Activated CD8-positive, alpha-beta memory T cell treated with anti-CD3 and anti-CD28 coated beads, Interleukin-2, amount 50 U/mL, for 1 hour (primary cell): ENCODE data around the gene AKAP6.

Source experiments
- DNase-seq: peaks from one replicate; pipeline ENCODE4 v3.0.0-alpha.2; 2020; ENCODE audit errors: extremely low read depth

Gene AKAP6

DNA sequence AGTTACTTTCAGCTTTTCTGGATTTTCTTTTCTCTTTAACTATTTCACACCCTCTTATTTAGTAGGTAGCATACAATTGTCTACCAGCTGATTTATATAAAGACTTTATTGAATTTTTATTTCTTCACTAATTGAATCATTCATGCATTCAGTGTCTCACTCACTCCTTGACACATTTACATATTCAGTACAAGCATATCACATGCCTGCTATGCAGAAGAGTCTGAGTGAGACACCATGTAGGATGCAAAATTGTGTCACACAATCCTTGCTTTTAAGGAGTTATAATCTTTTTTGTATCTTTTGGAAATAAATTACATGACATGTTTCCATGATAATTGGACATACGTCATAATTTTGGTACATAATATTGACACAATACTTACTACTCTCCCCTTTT, 83.0 kb downstream of the AKAP6 start:
- DNase-seq = no peak

GRCh38 chr14:32412532-32412931, 83.4 kb downstream of the AKAP6 start:
- no peak for DNase-seq

- no peak for DNase-seq
Measured at GRCh38 chr14:32413967-32414640, 85.0 kb downstream of the AKAP6 start.

- DNase-seq = no peak
Measured at GRCh38 chr14:32414808-32415255, 85.7 kb downstream of the AKAP6 start.

- no peak for DNase-seq
Measured at GRCh38 chr14:32417956-32418552, 89.0 kb downstream of the AKAP6 start.

DNA sequence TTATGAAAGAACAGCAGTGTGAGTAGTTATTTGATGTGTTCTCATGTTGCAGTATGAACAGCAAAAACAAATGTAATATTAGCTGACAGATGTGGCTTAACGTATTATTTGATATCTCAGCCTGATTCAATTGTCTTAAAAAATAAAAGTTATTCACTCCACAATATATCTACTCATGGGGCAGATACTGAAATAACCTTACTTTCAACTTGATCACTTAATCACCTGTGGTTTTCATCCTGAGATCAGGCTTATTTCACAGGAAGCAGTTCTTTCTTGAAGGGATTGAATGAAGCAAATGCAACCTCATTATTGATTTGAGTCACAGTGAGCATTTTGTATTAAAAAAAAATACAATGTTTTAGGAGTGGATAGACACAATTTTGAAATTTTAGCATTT, 90.3 kb downstream of the AKAP6 start:
- no peak for DNase-seq

DNA sequence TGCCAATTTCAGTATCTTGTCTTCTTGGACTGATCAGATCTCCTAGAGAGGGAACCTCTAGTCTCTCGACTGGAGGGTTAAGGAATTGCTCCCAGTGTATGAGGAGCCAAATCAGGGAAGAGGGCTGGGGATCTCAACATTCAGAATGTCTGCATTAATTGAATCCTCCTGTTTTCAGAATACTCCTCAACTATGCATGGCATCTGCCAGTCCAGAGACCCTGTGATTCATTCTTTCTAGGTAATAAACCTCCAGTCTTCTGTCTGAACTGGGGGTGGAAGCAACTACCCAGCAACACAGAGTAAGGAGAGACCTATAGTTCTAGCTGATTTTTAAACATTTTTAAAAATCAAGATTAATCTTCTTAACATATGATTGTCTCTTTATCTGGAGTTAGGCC, 92.7 kb downstream of the AKAP6 start:
- DNase-seq = no peak

GRCh38 chr14:32422440-32422839, 93.3 kb downstream of the AKAP6 start:
- no peak for DNase-seq

DNA sequence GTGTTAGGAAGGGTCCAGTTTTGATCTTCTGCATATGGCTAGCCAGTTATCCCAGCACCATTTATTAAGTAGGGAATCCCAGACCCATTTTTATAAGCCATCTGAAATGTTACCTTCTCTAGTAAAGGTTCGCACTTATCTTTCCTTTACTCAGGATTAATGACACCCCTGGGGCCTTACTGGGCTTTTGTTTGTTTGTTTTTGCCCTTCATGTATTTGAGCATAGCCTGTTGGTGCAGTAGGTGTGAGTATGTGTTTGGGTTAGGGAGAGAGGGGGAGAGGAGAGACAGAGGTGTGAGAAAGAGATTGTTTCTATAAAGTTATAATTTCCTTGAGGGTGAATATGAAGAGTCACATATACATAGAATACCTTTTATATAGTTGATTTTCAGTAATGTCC, 96.9 kb downstream of the AKAP6 start:
- DNase-seq = no peak

- no peak for DNase-seq
Measured at GRCh38 chr14:32426586-32427388, 97.7 kb downstream of the AKAP6 start.

- no peak for DNase-seq
Measured at GRCh38 chr14:32427726-32428528, 98.8 kb downstream of the AKAP6 start.

- no peak for DNase-seq
Measured at GRCh38 chr14:32428875-32429274, 99.8 kb downstream of the AKAP6 start.

GRCh38 chr14:32430326-32430725, 101.2 kb downstream of the AKAP6 start:
- no peak for DNase-seq

GRCh38 chr14:32432813-32433538, 103.9 kb downstream of the AKAP6 start:
- DNase-seq = no peak

DNA sequence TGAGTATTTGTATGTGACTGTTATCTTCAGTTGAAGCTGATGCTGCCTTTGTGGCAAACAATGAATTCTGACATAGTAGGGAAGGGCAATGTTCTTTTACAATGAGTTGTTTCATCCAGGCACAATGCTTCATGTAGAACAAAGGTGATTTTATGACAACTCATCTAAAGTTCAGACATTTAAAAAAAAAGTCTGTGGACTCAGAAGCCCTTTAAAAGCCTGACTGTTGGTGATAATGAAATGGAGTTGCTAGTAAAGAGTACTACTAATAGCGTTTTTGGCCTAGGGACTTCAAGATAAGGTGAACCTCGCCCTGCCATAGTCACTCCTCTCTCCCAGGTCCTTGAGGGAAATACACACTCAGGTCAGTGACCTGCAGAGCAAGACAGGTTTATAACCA, 105.1 kb downstream of the AKAP6 start:
- no peak for DNase-seq

DNA sequence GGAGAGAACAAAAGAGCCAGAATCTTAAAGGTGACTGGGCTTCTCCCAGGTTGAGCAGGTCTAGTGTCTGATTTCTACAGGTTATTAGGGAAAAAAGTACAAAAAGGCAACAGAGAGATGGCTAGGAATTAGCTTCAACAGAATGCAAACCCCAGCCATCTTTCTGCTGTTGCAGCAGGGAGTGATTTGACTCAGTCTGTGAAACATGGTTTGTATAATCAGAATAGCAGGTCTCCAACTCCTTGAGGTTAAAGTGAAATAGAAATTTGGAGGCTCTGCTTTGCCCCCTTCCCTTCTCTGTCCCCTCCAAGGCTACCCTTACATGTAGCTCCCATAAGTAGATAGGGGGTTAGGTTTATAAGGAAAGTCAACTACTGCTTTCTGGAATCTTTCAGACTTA, 105.8 kb downstream of the AKAP6 start:
- no peak for DNase-seq

- DNase-seq = no peak
Measured at GRCh38 chr14:32435411-32435810, 106.3 kb downstream of the AKAP6 start.

DNA sequence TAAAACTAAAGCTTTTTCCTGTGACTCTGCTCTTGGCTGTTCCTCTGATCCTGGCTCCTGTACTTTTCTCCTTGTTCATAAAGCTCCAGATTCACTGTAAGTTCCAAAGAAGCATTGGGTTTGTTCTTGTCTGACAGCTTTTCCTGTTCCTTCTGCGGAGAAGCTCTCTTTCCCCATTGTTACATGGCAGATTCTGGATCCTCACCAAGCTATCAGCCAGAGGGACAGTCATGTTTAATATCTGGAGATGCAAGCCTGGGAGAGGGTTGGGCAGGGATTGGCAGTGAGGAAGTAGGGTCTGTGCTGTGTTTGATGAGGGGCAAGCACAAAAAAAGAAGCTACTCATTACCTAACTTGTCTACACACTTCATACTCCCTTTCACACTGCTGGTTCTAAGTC, 107.9 kb downstream of the AKAP6 start:
- no peak for DNase-seq

DNA sequence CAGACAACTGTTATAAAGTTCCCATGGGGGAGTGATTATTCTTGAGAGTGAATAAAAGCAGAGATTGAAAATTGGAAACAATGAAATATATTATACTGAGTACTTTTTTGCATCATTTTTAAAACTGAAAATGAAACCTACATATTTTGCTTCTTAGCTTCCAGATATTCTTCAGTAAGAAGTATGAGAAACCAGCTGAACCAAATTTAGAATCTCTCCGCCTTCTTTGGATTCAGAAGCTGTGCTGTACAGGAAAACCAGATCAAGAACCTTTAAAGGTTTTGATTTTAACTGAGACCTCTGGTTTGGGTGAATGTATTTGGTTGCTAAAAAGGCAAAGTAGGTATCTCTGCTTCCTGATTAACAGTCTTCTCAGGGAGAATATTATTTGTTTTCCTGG, 109.4 kb downstream of the AKAP6 start:
- DNase-seq = no peak

DNA sequence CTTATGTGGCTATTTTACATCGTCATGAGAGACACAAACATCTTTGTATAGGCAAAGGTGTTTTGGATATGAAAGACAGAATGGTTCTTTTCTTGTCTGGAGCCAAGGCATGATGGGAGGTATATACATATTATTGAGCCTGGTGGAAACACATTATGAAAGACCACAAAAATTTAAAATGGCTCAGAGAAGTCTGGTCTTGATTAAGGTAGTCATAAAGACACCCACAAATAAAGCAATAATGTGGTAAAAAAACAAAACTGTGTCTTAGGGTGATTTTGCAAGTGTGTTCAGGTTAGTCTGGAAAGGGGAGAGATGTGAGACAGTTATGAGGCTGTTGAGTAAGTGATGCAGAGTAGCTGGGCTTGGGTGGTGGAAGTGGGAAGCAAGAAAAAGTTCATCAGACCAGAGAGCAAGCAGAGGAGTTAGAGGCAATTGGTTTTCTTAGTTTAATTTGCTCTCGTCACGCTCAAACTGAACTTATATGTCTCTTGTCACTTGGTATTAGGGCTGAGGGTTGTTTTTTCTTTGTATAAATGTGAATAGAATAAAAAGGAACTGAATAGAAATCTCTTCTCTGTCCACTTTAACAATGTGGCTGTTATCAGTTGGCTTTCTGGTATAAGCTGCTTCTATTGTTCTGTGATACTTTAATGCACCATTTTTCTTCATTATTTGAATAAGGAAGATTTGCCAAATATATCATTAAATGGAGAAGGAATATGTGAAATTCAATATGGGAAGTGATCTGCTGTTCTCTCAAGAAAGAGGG, 115.0 kb downstream of the AKAP6 start:
- DNase-seq = no peak

DNA sequence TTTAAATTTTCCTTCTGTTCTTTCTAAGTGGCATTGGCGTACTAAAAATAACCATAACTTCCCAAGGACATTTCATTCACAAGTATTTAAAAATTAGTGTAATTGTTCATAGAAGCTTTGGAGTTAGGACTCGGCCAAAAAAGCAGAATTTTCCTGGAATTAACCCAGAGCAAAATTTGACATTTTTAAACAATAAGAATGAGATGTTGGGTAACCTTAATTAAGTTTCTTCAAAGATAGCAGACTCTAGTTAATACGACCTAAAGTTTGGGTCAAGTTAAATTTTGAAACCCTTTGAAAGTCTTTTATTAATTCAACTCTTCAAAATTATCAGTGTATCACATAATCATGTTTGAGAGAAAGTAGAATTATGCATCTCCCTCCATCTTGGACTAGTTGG, 118.3 kb downstream of the AKAP6 start:
- DNase-seq = no peak
